HG02884 (cell line): ENCODE data around the gene MX2.
"Not testable (repeated sequence)": the region's sequence is repeated elsewhere in the genome, so short reads cannot be mapped to it uniquely, and the experiment has no call there.

Experiments used
- ATAC-seq: cut with Tn5 transposase; IDR thresholded peaks from one replicate; pipeline ENCODE4 v1.9.1; 2021; ENCODE audit warnings: mild to moderate bottlenecking, moderate library complexity; ENCODE audit not compliant: unreplicated experiment

Gene MX2

GRCh38 chr21:41338455-41338854 is 23.4 kb upstream of the MX2 start:
- ATAC-seq: no peak

GRCh38 chr21:41342035-41342434 is 19.8 kb upstream of the MX2 start:
- ATAC-seq: no peak

GRCh38 chr21:41344146-41344545 is 17.7 kb upstream of the MX2 start:
- ATAC-seq: no peak

- ATAC-seq: no peak
Measured at GRCh38 chr21:41345356-41345755, 16.5 kb upstream of the MX2 start.

GRCh38 chr21:41345934-41346685 is 15.7 kb upstream of the MX2 start:
- ATAC-seq: no peak

GRCh38 chr21:41346758-41347157 is 15.1 kb upstream of the MX2 start:
- no peak for ATAC-seq

GRCh38 chr21:41348434-41348833 is 13.4 kb upstream of the MX2 start:
- ATAC-seq: no peak

GRCh38 chr21:41349126-41349525 is 12.7 kb upstream of the MX2 start:
- ATAC-seq: no peak

GRCh38 chr21:41349619-41350390 is 12.0 kb upstream of the MX2 start:
- no peak for ATAC-seq

- ATAC-seq: no peak
Measured at GRCh38 chr21:41350436-41351155, 11.2 kb upstream of the MX2 start.

- no peak for ATAC-seq
Measured at GRCh38 chr21:41357546-41357945, 4.3 kb upstream of the MX2 start.

GRCh38 chr21:41358193-41359166 is 3.3 kb upstream of the MX2 start:
- ATAC-seq: no peak

GRCh38 chr21:41359286-41359685 is 2.5 kb upstream of the MX2 start:
- no peak for ATAC-seq

- ATAC-seq: not testable (repeated sequence)
Measured at GRCh38 chr21:41359754-41360071, 2.1 kb upstream of the MX2 start.

GRCh38 chr21:41360072-41360821 is 1.6 kb upstream of the MX2 start:
- ATAC-seq: no peak

GRCh38 chr21:41361053-41361785 is 608 bp upstream of the MX2 start:
- ATAC-seq: peak; percentile 12

GRCh38 chr21:41362605-41363369 is 960 bp downstream of the MX2 start:
- no peak for ATAC-seq
